GM23338 (cell line): ENCODE measurements around the gene ZNF627. TPM values are rescaled to one million over a fixed set of nuclear protein-coding genes. Genes with fewer than 3 reads are reported as not detected.

Source experiments
- ATAC-seq: fragments of 200-7000 bp; cut with Tn5 transposase; 3 replicates; pipeline ENCODE4 v1.9.1; 2020
- DNase-seq: peaks from one replicate; pipeline ENCODE4 v3.0.0-alpha.2; 2015; ENCODE audit warnings: low spot score
- H2AFZ ChIP-seq: fragments of 200-600 bp; sonication (generic); 2 replicates; pipeline ENCODE4 v1.8.0; 2016; ENCODE audit warnings: antibody characterized with exemption, mild to moderate bottlenecking, moderate library complexity
- H3F3A ChIP-seq: fragments of 200-600 bp; sonication (generic); replicated peaks from 2 replicates; pipeline ENCODE4 v1.8.0; 2017; ENCODE audit warnings: antibody characterized with exemption, mixed run types, low read depth
- H3K27ac ChIP-seq: fragments of 200-600 bp; sonication (generic); 2 replicates; pipeline ENCODE4 v1.6.1; 2016; ENCODE audit warnings: low read depth
- H3K27me3 ChIP-seq: fragments of 200-600 bp; sonication (generic); 2 replicates; pipeline ENCODE4 v1.8.0; 2016; ENCODE audit warnings: mild to moderate bottlenecking, mixed run types, moderate library complexity; ENCODE audit not compliant: insufficient read depth
- H3K36me3 ChIP-seq: fragments of 200-600 bp; sonication (generic); 2 replicates; pipeline ENCODE4 v1.8.0; 2016; ENCODE audit warnings: mild to moderate bottlenecking; ENCODE audit not compliant: insufficient read depth
- H3K4me1 ChIP-seq: fragments of 200-600 bp; sonication (generic); 2 replicates; pipeline ENCODE4 v1.8.0; 2016; ENCODE audit warnings: mild to moderate bottlenecking, moderate library complexity; ENCODE audit not compliant: insufficient read depth
- H3K4me2 ChIP-seq: fragments of 200-600 bp; sonication (generic); 2 replicates; pipeline ENCODE4 v1.7.1; 2017; ENCODE audit warnings: mixed run types
- H3K4me3 ChIP-seq: fragments of 200-600 bp; sonication (generic); 2 replicates; pipeline ENCODE4 v1.6.1; 2016; ENCODE audit warnings: mixed run types
- H3K79me2 ChIP-seq: fragments of 200-600 bp; sonication (generic); replicated peaks from 2 replicates; pipeline ENCODE4 v1.8.0; 2017; ENCODE audit warnings: mild to moderate bottlenecking; ENCODE audit not compliant: insufficient read depth
- H3K9me2 ChIP-seq: fragments of 200-600 bp; sonication (generic); 2 replicates; pipeline ENCODE4 v1.8.0; 2017; ENCODE audit not compliant: insufficient read depth
- H4K20me1 ChIP-seq: fragments of 200-600 bp; sonication (generic); replicated peaks from 2 replicates; pipeline ENCODE4 v1.8.0; 2017; ENCODE audit warnings: mild to moderate bottlenecking; ENCODE audit not compliant: insufficient read depth
- H3K27ac Mint-ChIP-seq: 2 replicates; pipeline ENCODE4 v1.8.0; 2020; ENCODE audit warnings: inconsistent platforms, mild to moderate bottlenecking, moderate library complexity, mixed read lengths
- H3K27me3 Mint-ChIP-seq: 3 replicates; pipeline ENCODE4 v1.8.0; 2022; ENCODE audit warnings: low read depth, mild to moderate bottlenecking, moderate library complexity, mixed read lengths, inconsistent platforms; ENCODE audit not compliant: insufficient read depth, poor library complexity
- H3K36me3 Mint-ChIP-seq: 3 replicates; pipeline ENCODE4 v1.8.0; 2021; ENCODE audit warnings: low read depth, mild to moderate bottlenecking, inconsistent platforms, moderate library complexity, mixed read lengths
- H3K4me1 Mint-ChIP-seq: 3 replicates; pipeline ENCODE4 v1.8.0; 2020; ENCODE audit warnings: mild to moderate bottlenecking, inconsistent platforms, mixed read lengths
- H3K4me3 Mint-ChIP-seq: 3 replicates; pipeline ENCODE4 v1.8.0; 2021; ENCODE audit warnings: moderate library complexity, mild to moderate bottlenecking, inconsistent platforms, mixed read lengths
- H3K9me3 Mint-ChIP-seq: 3 replicates; pipeline ENCODE4 v1.8.0; 2020; ENCODE audit warnings: moderate library complexity, mild to moderate bottlenecking, inconsistent platforms, mixed read lengths
- polyA plus RNA-seq: library from polyadenylated mRNA; unstranded; fragments of >200 nt; fragmentation: Nextera tagmentation; extraction: Ambion mirVana; gene quantifications from 2 replicates; pipeline ENCODE4 v1.2.1, GENCODE V29; 2016
- total RNA-seq: library from RNA; depleted of rRNA; stranded (reverse); fragments of >200 nt; shearing (Covaris generic); gene quantifications from 2 replicates; pipeline ENCODE4 v1.2.3, GENCODE V29; 2014
- TF ChIP-seq, protein P1 (sequence below), 2 experiments: fragments of 200-600 bp in 1 of 2; sonication (generic) in 1 of 2; conservative IDR thresholded peaks; 2 replicates each; pipeline versions ENCODE4 v1.5.1 to v1.6.1; 2016 to 2017; ENCODE audit warnings: antibody characterized with exemption in 2 of 2, low read depth in 2 of 2, mild to moderate bottlenecking in 2 of 2, moderate library complexity in 1 of 2
- TF ChIP-seq, protein P2 (sequence below): fragments of 250-450 bp; sonication (Bioruptor Pico); IDR thresholded peaks from 2 replicates; pipeline ENCODE4 v1.5.0; 2020; ENCODE audit warnings: mild to moderate bottlenecking, moderate library complexity

ZNF627 gene
- total and polyA plus RNA-seq, 2 experiments from 2014 or later: 9.0 to 15.4 TPM

DNA sequence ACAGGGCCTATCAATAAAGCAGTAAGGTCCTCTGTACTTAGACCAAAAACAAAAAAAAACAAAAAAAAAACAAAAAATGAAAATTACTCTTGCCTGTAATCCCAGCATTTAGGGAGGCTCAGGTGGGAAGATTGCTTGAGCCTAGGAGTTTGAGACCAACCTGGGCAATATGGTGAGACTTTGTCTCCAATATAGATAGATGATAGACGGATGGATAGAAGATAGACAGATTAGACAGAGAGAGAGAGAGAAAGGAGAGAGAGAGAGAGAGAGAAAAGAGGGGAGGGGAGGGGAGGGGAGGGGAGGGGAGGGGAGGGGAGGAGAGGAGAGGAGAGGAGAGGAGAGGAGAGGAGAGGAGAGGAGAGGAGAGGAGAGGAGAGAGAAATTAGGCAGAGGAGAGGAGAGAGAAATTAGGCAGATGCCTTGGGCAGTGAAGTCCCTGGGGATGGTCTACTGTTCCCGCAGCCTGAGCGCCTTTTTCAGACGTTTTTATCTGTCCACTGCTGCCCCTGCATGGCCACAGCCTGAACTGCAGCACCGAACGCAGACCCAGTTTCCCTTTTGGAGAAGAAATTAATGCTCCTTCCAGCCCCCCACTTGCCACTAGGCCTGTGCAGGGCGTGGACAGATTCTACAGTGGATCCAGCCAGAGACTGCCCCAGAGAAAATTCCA is 9.8 kb upstream of the ZNF627 start:
- no peaks in the 10 kb centered on the region for H3F3A ChIP-seq
- H3K36me3 ChIP-seq: no peaks in the 10 kb centered on the region
- TF ChIP-seq, protein P1, sequence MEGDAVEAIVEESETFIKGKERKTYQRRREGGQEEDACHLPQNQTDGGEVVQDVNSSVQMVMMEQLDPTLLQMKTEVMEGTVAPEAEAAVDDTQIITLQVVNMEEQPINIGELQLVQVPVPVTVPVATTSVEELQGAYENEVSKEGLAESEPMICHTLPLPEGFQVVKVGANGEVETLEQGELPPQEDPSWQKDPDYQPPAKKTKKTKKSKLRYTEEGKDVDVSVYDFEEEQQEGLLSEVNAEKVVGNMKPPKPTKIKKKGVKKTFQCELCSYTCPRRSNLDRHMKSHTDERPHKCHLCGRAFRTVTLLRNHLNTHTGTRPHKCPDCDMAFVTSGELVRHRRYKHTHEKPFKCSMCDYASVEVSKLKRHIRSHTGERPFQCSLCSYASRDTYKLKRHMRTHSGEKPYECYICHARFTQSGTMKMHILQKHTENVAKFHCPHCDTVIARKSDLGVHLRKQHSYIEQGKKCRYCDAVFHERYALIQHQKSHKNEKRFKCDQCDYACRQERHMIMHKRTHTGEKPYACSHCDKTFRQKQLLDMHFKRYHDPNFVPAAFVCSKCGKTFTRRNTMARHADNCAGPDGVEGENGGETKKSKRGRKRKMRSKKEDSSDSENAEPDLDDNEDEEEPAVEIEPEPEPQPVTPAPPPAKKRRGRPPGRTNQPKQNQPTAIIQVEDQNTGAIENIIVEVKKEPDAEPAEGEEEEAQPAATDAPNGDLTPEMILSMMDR (conservative IDR thresholded peaks at IDR 0.05; ENCODE audit: low read depth in 2 of 2): peak; percentile 84 to 90
- TF ChIP-seq, protein P2, sequence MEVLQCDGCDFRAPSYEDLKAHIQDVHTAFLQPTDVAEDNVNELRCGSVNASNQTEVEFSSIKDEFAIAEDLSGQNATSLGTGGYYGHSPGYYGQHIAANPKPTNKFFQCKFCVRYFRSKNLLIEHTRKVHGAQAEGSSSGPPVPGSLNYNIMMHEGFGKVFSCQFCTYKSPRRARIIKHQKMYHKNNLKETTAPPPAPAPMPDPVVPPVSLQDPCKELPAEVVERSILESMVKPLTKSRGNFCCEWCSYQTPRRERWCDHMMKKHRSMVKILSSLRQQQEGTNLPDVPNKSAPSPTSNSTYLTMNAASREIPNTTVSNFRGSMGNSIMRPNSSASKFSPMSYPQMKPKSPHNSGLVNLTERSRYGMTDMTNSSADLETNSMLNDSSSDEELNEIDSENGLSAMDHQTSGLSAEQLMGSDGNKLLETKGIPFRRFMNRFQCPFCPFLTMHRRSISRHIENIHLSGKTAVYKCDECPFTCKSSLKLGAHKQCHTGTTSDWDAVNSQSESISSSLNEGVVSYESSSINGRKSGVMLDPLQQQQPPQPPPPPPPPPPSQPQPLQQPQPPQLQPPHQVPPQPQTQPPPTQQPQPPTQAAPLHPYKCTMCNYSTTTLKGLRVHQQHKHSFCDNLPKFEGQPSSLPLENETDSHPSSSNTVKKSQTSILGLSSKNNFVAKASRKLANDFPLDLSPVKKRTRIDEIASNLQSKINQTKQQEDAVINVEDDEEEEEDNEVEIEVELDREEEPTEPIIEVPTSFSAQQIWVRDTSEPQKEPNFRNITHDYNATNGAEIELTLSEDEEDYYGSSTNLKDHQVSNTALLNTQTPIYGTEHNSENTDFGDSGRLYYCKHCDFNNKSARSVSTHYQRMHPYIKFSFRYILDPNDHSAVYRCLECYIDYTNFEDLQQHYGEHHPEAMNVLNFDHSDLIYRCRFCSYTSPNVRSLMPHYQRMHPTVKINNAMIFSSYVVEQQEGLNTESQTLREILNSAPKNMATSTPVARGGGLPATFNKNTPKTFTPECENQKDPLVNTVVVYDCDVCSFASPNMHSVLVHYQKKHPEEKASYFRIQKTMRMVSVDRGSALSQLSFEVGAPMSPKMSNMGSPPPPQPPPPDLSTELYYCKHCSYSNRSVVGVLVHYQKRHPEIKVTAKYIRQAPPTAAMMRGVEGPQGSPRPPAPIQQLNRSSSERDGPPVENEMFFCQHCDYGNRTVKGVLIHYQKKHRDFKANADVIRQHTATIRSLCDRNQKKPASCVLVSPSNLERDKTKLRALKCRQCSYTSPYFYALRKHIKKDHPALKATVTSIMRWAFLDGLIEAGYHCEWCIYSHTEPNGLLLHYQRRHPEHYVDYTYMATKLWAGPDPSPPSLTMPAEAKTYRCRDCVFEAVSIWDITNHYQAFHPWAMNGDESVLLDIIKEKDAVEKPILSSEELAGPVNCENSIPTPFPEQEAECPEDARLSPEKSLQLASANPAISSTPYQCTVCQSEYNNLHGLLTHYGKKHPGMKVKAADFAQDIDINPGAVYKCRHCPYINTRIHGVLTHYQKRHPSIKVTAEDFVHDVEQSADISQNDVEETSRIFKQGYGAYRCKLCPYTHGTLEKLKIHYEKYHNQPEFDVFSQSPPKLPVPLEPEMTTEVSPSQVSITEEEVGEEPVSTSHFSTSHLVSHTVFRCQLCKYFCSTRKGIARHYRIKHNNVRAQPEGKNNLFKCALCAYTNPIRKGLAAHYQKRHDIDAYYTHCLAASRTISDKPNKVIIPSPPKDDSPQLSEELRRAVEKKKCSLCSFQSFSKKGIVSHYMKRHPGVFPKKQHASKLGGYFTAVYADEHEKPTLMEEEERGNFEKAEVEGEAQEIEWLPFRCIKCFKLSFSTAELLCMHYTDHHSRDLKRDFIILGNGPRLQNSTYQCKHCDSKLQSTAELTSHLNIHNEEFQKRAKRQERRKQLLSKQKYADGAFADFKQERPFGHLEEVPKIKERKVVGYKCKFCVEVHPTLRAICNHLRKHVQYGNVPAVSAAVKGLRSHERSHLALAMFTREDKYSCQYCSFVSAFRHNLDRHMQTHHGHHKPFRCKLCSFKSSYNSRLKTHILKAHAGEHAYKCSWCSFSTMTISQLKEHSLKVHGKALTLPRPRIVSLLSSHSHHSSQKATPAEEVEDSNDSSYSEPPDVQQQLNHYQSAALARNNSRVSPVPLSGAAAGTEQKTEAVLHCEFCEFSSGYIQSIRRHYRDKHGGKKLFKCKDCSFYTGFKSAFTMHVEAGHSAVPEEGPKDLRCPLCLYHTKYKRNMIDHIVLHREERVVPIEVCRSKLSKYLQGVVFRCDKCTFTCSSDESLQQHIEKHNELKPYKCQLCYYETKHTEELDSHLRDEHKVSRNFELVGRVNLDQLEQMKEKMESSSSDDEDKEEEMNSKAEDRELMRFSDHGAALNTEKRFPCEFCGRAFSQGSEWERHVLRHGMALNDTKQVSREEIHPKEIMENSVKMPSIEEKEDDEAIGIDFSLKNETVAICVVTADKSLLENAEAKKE (CRISPR knock-in tag): no peak
- H3K9me3 Mint-ChIP-seq: no peaks in the 10 kb centered on the region
- H3K27me3 Mint-ChIP-seq: peaks cover 11% of the 10 kb centered on the region
- no peaks in the 10 kb centered on the region for H3K27me3 ChIP-seq
- H2AFZ ChIP-seq: 0 out of 2 replicates have a peak overlapping the region, but pooled peaks have one; percentile 38
- no peak overlapping the region; the same call in 2 of the 3 replicates for H3K4me3 Mint-ChIP-seq
- H3K27ac ChIP-seq: no peak overlapping the region
- H4K20me1 ChIP-seq: no peaks in the 10 kb centered on the region
- H3K4me2 ChIP-seq: no peak overlapping the region
- peak; percentile 97 for ATAC-seq
- H3K4me1 ChIP-seq: no peaks in the 10 kb centered on the region
- no peaks in the 10 kb centered on the region for H3K9me2 ChIP-seq
- H3K27ac Mint-ChIP-seq: no peak overlapping the region
- H3K4me3 ChIP-seq: no peak overlapping the region
- no peaks in the 10 kb centered on the region for H3K4me1 Mint-ChIP-seq
- H3K79me2 ChIP-seq: no peaks in the 10 kb centered on the region
- DNase-seq: peak; percentile 85
- no peaks in the 10 kb centered on the region for H3K36me3 Mint-ChIP-seq
